ENCODE data around the gene PRDM16.

GRCh38 chr1:3237570-3237969 lies 168.6 kb downstream of the PRDM16 start:
- TF ChIP-seq KDM1A (IDR thresholded peaks at IDR 0.05; ENCODE audit: borderline replicate concordance, low read length) (no peak), POLR2A (IDR thresholded peaks at IDR 0.05; ENCODE audit: control extremely low read depth in 1 of 2, low read depth in 2 of 2, low read length in 2 of 2) (no peak), CTCF (IDR thresholded peaks at IDR 0.05; ENCODE audit: control extremely low read depth in 1 of 3, insufficient read depth in 1 of 3, low read depth in 1 of 3, low read length in 3 of 3) (no peak), CHD2 (IDR thresholded peaks at IDR 0.05; ENCODE audit: low read length) (no peak), USF2 (IDR thresholded peaks at IDR 0.05; ENCODE audit: low read length) (no peak), RAD21 (IDR thresholded peaks at IDR 0.05 in 1 of 2, conservative IDR thresholded peaks at IDR 0.05 in 1 of 2; ENCODE audit: low read depth in 2 of 2, low read length in 2 of 2) (no peak), POLR2AphosphoS5 (IDR thresholded peaks at IDR 0.05; ENCODE audit: low read depth, low read length) (no peak)

Data from H1 (cell line).